GM19468 (cell line): ENCODE measurements around the gene RTN4.

Experiments used
- ATAC-seq: cut with Tn5 transposase; IDR thresholded peaks from one replicate; pipeline ENCODE4 v1.9.1; 2021; ENCODE audit warnings: mild to moderate bottlenecking, moderate library complexity, moderate number of reproducible peaks; ENCODE audit not compliant: unreplicated experiment; ENCODE audit errors: extremely low read depth

Gene RTN4

DNA sequence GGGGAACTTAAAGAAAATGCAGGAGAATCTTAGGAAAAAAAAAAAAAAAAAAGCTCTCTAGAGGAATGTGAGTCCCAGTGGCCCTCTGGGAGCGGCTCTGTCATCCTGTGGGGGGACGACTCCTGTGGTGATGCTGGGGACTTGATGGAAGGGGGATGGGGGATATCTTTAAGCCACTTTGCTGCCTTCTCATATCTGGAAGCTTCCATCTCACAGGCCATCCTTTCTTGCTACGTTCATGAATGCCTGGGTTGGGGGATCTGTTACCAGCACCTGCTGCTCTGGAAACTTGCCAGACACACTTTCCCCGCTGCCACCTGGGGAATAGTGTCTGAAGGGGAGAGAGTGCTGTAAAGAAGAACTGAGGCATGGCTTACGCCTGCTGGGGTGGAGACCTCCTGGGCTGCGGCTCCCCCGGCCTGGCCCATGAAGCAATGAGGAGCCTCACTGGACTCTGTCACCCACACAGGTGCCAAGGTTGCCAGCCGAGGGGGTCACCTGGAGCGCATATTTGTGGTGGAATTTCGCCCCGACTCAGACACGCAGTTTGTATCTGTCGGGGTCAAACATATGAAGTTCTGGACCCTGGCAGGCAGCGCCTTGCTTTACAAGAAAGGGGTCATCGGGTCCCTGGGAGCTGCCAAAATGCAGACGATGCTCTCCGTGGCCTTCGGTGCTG is 92.8 kb downstream of the RTN4 start:
- ATAC-seq, result no peak

DNA sequence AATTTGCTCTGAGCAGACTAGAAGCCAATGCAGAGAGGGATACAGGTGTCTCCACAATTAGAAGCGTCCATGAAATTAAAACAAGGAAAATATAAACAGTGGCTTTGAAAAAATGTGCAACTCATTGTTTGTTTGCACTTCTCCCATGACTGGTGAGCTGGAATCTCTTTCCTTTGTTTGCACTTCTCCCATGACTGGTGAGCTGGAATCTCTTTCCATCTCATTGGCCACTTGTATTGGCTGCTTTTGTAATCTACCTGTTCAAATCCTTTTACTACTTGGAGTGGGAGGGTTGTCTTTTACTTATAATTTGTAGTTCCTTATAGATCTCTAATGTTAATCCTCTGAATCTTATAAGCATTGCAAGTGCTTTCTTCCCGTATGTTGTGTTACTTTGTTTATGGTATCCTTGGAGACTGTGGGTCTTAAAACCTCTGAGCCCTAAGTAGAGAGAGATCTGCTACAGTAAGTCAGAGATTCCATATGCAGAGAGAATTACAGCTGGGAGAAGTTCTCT is 94.1 kb downstream of the RTN4 start:
- no peak for ATAC-seq

DNA sequence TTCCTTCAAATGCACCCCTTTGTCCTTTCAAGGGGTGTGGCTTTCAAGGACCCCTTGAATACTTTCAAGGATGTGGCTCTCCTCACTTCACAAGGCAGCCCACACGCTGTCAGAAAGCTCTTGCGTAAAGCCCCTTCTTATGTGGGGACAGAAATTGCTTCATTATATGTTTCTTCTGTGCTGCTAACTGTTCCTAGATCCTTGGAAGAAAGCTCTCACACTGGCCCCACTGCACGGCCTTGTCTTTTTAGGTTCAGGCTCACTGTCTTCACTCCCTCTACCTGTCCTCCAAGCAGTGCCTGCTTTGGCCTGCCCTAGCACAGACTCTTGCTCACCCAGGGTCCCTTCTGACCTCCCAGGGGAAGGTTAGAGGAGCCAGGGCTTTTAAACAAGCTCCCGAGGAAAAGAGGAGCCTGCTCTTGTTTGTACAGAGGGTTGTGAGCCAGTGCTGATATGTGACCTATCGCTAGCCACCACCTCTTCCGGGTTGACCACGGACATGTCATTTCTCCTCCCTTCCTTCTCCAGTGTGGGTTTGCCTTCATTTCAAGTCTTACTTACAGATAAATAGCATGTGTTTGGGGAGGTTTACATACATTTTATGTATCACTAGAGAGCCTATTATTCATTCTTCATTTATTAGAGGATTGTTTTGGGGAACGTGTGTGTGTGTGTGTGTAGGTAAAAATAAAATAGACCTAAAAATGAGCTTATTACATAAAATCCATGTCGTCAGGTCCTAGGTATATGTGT is 94.7 kb downstream of the RTN4 start:
- no peak for ATAC-seq

DNA sequence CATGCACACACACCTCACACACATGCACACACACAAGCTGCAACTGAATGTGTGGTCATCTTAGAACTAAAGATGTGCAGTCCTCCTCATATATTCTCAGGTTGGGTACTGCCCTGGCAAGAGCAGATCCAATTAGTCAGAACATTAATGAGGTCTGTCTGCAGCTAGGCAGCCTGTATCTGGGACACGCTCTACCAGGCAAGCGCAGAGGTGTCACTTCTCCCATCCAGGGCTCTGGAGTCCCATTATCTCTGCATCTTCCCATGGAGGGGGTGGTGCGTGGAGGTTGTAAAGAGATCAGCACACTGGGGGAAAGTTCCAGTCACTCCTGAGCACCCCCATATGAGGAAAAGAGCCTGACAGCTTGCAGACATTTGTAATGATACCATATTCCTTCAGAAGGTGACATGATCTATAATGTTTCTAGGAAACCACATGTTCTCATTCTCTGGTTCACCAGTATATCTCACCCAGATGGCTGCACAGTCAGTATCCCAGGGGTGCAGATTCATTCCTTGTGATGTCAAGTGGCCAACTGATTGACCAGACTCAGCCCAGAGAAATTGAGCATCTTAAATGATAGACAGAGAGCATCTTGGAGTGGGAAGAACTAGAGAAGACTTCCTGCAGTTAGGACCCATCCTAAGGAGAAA is 95.4 kb downstream of the RTN4 start:
- ATAC-seq, result no peak

DNA sequence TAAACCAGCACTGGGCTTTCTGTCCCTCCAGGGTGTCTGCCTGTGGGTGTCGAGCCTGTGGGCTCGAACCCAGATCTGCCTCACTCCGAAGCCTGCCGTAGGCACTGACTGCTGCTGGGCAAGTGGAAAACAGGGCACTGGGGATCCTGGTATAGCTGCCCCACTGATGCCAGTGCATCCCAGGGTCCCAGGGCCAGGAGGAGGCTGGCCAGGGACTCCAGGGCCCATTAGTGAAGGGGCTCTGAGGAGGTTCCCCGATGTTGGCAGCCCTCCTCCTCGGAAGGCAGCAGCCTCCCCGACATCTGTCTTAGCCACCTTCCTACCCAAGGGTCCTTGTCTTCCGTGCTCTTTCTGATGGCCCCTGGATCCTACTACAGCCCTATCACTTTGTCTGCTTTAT is 96.1 kb downstream of the RTN4 start:
- no peak for ATAC-seq

DNA sequence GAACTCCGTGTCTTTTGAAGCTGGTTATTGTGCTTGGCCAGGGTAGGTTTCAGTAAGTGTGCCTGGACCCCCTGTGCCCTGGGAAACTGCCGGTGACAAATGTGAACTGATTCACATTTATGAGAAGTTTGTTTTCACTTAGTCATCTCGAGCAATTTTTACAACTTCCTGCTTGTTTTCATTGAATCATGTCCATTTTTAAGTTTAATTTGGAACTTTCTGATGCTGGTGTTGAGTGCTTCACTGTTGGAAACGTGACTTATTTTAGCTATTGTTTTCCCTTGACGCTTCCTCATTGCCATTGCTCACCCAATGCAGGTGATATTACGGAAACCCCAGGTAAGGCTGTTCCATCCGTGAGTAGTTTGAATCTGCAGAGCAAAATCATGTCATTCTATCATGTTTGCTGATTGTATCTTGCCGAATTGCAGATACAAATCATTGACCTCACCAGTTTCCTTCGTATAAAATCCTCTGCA is 97.2 kb downstream of the RTN4 start:
- ATAC-seq, result no peak

DNA sequence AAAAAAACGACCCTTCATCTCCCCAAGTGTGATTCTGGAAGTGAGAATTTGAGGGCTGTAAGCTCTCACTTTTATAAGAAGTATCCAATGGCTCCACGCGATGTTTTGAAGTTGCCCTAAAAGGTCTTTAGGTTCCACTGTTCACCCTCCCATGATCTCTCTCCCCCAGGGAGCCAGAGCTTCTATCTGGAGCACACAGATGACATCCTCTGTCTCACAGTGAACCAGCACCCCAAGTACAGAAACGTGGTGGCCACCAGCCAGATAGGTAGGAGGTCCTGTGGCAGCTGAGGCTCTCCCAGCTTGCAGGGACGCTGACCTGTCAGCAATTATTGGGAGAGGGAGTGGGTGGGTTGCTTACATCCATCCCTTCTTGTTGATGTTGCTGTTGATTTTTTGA is 97.8 kb downstream of the RTN4 start:
- ATAC-seq, result no peak

DNA sequence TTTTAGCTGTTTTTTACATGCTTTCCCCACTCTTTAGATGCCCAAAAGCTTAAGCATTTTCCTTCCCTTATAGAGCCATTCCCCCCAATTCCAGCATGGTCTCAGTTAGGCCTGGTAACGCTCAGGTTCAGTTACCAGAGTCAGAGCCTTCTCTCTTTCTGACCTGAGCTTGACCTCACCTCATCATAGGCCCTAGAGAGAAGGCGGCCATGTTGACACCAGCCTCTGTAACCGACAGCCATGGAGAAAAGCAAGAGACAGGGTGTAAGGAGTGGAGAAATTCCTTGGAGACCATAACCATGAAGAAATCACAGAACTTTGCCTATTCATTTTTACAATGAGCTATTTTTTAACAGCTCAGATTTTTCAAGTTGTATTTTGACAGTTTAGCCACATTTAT is 99.4 kb downstream of the RTN4 start:
- ATAC-seq, result no peak

DNA sequence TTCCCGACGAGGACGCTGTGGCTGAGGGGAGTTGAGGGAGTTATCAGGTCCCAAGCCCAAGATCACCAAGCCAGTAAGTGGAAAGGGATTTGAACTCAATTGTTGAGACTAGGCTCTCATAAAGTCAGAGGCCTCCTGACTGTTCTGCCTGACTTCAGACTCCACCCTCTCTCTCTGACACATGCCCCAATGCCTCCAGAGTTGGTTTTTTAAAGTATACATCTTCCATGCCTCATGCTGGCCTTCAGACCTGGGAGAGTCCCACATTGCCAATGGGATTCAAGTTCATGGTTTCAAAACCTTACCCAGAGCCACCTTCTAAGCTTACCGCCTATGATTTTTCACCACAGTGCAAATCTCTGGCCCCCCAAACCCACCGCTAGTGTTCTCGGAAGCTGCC is 100.8 kb downstream of the RTN4 start:
- no peak for ATAC-seq

DNA sequence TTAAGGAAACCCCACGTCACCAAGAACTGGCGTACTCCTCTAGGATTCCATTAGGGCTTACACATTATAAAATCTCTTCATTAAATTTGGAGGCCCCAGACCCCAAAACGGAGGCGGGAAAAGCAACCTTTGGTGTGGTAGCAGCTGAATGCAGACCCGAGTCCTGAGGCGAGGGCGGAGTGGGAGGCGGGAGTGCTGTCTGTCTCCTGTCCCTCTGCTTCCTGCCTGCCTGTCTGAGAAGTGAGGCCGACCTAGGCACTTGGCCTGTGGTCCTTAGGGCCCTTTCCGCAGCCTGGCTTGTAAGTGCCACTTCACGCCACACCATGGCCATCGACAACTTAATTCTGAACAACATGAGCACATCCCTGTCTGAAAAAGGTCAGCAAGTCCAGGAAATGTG is 102.1 kb downstream of the RTN4 start:
- no peak for ATAC-seq

DNA sequence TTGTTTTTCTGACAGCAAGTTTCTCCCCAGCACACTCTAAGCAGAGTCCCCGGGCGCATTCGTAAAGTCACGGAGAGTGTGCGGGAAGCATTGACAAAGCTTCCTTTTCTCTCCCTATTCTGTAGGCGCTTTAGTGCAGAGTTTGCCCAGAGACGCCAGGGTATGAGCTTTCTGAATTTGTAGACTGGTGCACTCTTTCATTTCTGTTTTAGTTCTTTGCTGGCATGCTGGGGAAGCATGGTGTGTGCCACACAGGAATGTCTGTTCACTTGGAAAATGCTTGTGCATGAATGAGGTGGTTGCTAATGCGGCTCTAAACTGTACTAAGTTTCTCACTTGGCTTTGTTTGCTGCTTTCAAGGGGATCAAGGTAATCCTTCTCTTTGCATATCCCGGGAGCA is 102.6 kb downstream of the RTN4 start:
- no peak for ATAC-seq

DNA sequence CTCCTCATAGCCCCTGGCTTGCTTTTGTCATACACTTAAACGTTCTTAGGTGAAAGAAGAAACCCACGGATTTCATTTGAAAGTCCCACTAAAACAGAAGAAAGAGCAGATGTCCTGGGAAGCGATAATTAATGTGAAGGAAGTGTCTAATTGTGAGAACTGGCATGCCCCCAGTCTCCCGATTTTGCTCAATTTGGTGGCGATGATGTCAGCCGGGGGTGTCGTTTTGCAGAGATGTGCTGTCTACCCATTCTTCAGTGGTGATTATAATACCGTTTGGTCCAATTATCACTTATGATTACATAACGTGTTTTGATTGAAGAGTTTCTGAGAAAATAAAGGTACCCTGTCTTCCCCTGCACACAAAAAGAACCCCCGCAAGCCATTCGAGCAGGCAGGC is 103.1 kb downstream of the RTN4 start:
- no peak for ATAC-seq

DNA sequence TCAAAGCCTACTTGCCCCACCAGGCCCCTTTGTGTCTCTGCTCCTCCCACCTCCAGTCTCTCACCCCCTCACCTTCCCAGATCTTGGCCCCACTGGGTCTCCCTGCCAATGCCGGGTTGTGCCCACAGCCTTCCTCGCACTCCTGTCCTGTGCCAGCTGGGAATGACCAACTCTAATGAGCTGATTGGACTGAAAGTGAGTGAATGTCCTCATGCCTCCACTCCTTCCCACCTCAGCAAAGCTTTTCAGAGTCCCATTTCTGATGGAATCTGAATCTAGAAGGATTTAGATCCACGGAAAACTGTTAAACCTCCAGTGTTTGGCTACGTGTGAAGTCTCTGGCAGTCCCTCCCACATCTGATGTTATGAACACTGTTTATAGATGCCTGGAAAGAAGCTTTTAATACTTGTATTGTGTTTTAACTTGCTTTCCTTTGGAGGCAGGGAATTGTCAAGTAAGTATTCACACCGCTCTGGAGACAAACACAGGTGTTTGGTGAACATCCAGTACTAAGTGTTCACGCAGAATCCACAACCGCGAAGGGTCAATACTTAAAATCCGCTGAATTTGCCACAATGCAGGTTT is 103.9 kb downstream of the RTN4 start:
- no peak for ATAC-seq

DNA sequence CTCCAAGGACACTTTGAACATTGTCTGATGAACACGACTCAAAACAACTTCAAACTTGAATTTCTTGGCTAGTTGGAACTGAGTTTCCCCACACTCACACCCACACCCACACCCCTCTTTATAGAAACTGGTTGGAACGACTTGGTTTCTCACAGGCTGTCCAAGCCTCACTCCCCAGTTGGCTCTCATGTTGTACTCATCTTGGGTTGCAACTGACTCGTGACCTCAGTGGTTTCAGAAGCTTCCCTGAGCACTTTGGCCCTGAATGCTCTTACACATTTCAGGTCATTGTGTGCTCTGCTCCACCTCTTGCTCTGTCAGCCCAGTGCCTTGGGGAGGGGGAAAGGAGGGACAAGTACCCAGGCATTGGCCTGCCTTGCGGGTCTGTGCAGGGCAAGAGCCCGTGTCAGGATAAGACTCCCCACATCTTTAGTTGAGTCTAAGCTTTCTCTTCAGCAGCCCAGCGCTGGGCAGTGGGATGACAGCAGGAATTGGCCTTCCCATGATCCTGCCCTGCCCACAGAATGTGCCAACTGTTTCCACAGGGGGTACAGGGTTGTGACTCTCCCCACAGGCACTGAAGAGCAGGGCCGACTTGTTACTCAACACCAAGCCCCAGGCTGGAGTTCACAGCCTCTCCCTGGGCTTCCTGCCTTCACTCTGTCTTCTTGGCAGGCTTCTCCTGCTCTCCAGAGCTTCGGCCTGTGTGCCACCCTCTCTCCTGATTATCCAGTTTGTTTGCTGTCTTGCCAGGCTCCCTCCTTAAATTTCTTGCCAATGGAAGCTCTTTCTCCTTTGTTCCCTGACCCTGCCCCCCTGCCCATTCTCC is 104.6 kb downstream of the RTN4 start:
- ATAC-seq, result no peak

DNA sequence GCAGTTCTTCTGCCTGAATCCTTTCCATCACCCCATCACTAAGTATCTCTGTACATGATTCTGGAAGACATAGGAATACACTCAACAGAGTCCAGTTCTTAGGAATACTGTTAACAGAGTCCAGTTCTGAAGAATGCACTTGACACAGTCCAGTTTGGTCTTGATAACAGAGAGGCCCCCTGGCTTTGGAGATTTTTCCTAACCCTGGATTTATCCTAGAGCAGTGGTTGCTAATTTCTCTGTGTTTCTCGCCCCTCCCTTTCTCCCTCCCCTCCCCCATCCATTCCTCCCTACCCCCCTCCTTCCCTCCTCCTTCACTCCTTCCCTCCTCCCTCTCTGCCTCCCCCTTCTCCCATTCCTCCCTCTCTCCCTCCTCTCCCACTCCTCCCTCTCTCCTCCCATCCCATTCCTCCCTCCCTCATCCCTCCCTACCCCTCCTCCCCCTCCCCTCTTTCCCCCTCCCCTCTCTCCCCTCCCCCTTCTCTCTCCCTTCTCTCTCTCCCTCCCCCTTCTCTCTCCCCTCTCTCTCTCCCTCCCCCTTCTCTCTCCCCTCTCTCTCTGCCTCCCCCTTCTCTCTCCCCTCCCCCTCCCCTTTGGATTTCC is 105.4 kb downstream of the RTN4 start:
- ATAC-seq, result no peak

DNA sequence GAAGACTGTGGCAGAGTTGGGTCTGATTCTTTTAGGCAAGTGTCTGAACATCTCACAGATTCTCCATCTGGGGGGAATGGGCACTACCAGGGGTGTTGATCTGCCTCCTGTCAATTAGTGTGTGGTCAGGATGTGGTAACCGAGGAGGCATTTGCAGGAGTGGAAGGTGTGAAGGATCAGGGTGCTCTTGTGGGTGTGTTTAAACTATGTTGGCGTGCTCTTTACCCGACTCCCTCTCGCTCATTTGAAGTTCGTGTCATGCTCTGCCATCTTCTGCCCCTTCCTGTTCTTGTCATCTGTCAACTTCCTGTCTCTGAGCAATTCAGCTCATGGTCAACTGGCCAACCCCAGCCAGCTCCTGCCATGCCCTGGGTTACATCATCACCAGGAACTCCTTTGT is 107.9 kb downstream of the RTN4 start:
- ATAC-seq, result no peak

DNA sequence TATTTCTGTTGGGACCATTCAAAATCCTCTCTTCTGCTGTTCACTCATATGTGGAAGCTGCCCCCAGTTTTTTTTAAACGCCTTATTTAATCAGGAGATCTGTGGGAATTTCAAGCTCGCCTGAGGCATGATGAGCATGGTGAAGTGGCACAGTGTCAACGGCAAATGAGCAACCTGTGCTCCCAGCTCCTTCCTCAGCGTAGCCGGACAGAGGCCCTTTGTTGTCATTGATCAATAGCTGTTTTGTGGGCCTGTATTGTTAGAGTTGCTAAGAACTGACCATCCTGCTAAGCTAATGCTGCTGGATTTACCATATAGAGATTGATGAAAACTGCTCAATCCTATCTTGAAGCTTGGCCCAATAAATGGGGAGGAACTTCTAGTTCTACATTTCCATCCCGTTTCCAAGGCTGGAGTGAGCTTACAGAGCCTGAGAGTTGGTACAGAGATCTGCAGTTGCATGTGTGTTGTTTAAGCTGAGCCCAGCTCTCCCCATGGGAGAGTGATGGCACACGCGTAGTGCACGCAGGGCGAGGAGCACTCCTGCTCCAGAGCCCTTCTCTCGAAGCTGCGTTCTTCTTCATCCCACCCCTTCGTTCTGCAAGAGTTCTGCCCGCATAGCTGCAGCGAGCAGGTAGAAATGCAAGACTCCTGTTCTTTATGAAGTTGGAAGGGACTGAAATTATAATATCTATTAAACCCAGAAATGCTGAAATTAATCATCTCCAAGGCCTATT is 108.8 kb downstream of the RTN4 start:
- ATAC-seq, result no peak

DNA sequence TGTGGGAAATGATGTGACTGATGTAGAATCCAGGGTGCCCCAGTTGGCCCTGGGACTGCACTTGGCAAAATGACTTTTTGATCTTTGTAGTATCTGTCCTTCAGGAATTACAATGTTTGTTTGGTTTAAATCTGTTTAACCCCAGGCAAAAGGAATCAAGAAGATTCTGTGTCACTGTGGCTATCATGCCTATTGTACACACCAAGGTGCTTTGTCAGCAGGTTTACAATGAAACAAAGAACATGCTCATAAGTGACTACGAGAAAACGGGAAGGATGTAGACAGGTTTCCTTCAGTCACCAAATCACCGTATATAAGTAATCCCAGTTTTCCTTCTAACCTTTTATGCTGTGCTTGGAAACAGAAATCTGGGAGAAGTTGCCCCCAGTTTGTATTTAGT is 109.5 kb downstream of the RTN4 start:
- no peak for ATAC-seq
